OCI-LY3 (cell line): Measurements from ENCODE around the gene SNRPD2.

ENCODE experiments used
- H2AFZ ChIP-seq: fragments of 200-600, 300-600 bp; shearing (Covaris generic); 2 replicates; pipeline ENCODE4 v1.6.0; 2014; ENCODE audit warnings: antibody characterized with exemption, low read depth, low read length
- H3K27ac ChIP-seq: fragments of 200-600, 300-600 bp; sonication (generic); 2 replicates; pipeline ENCODE4 v1.5.1; 2014; ENCODE audit warnings: mild to moderate bottlenecking, low read length, moderate library complexity, mixed read lengths
- H3K27me3 ChIP-seq: fragments of 200-600, 300-600 bp; sonication (generic); 2 replicates; pipeline ENCODE4 v1.6.1; 2014; ENCODE audit warnings: low read depth, low read length, mixed read lengths
- H3K36me3 ChIP-seq: fragments of 200-600, 300-600 bp; sonication (generic); replicated peaks from 2 replicates; pipeline ENCODE3; 2014; ENCODE audit warnings: low read depth, low read length, mixed read lengths
- H3K4me1 ChIP-seq: fragments of 300-600, 200-600 bp; sonication (generic); 2 replicates; pipeline ENCODE4 v1.6.1; 2014; ENCODE audit warnings: low read length, mixed read lengths
- H3K4me2 ChIP-seq: fragments of 200-600, 300-600 bp; sonication (generic); 2 replicates; pipeline ENCODE4 v1.6.1; 2014; ENCODE audit warnings: low read length, mixed read lengths
- H3K4me3 ChIP-seq: fragments of 300-600, 200-600 bp; sonication (generic); 2 replicates; pipeline ENCODE4 v1.5.1; 2014; ENCODE audit warnings: antibody characterized with exemption, mild to moderate bottlenecking, low read length, moderate library complexity
- H3K79me2 ChIP-seq: fragments of 300-600, 200-600 bp; shearing (Covaris generic); 2 replicates; pipeline ENCODE4 v1.6.1; 2014; ENCODE audit warnings: mild to moderate bottlenecking, low read length, mixed read lengths
- H3K9ac ChIP-seq: fragments of 300-600, 200-600 bp; shearing (Covaris generic); 2 replicates; pipeline ENCODE4 v1.6.0; 2014; ENCODE audit warnings: mild to moderate bottlenecking, low read length, moderate library complexity
- H3K9me3 ChIP-seq: fragments of 200-600, 300-600 bp; shearing (Covaris generic); 2 replicates; pipeline ENCODE4 v1.6.1; 2014; ENCODE audit warnings: low read length, mixed read lengths; ENCODE audit not compliant: insufficient read depth
- H4K20me1 ChIP-seq: fragments of 200-600, 300-600 bp; sonication (generic); 2 replicates; pipeline ENCODE4 v1.6.1; 2016; ENCODE audit warnings: low read length, mixed read lengths; ENCODE audit not compliant: insufficient read depth
- CTCF ChIP-seq: fragments of 200-600, 300-600 bp; sonication (generic); IDR thresholded peaks from 2 replicates; pipeline ENCODE4 v1.5.1; 2014; ENCODE audit warnings: antibody characterized with exemption, low read length, low read depth
- EZH2phosphoT487 ChIP-seq: fragments of 200-600 bp; shearing (Covaris generic); IDR thresholded peaks from 2 replicates; pipeline ENCODE4 v1.6.1; 2018; ENCODE audit warnings: antibody characterized with exemption, mixed run types, low read depth

The SNRPD2 gene

GRCh38 chr19:45717983-45718650, 26.4 kb upstream of the SNRPD2 start:
- peak overlapping the region; percentile 61 for H3K4me2 ChIP-seq
- peaks cover 59% of the 10 kb centered on the region for H3K79me2 ChIP-seq
- no peaks in the 10 kb centered on the region for H3K9me3 ChIP-seq
- peak overlapping the region; percentile 78 for H3K27ac ChIP-seq
- H3K4me3 ChIP-seq, result peak overlapping the region; percentile 83
- H3K4me1 ChIP-seq, result peaks cover 17% of the 10 kb centered on the region
- H2AFZ ChIP-seq, result no peak overlapping the region
- H3K27me3 ChIP-seq, result no peaks in the 10 kb centered on the region
- no peak for TF ChIP-seq EZH2phosphoT487
- no peak for TF ChIP-seq CTCF
- no peaks in the 10 kb centered on the region for H4K20me1 ChIP-seq
- H3K9ac ChIP-seq, result peak overlapping the region; percentile 79
- peaks cover 18% of the 10 kb centered on the region for H3K36me3 ChIP-seq

- peak overlapping the region; percentile 83 for H3K4me3 ChIP-seq
- H3K27ac ChIP-seq, result peak overlapping the region; percentile 78
- peak overlapping the region; percentile 90 for H3K9ac ChIP-seq
- peak overlapping the region; percentile 18; the same call in 1 of the 2 replicates for H2AFZ ChIP-seq
- H3K4me2 ChIP-seq, result peak overlapping the region; percentile 86
- H3K79me2 ChIP-seq, result peaks cover 58% of the 10 kb centered on the region
- peaks cover 17% of the 10 kb centered on the region for H3K4me1 ChIP-seq
- H3K36me3 ChIP-seq, result peaks cover 24% of the 10 kb centered on the region
- TF ChIP-seq CTCF (peak; percentile 34), EZH2phosphoT487 (no peak)
- no peaks in the 10 kb centered on the region for H3K9me3 ChIP-seq
- H3K27me3 ChIP-seq, result no peaks in the 10 kb centered on the region
- no peaks in the 10 kb centered on the region for H4K20me1 ChIP-seq
Measured at GRCh38 chr19:45717131-45717982, 25.6 kb upstream of the SNRPD2 start.

- no peaks in the 10 kb centered on the region for H3K9me3 ChIP-seq
- H2AFZ ChIP-seq, result peak overlapping the region; percentile 18; the same call in 1 of the 2 replicates
- peaks cover 17% of the 10 kb centered on the region for H3K4me1 ChIP-seq
- H3K27me3 ChIP-seq, result no peaks in the 10 kb centered on the region
- peaks cover 58% of the 10 kb centered on the region for H3K79me2 ChIP-seq
- H3K4me3 ChIP-seq, result peak overlapping the region; percentile 83
- H3K9ac ChIP-seq, result peak overlapping the region; percentile 90
- peaks cover 27% of the 10 kb centered on the region for H3K36me3 ChIP-seq
- H4K20me1 ChIP-seq, result no peaks in the 10 kb centered on the region
- H3K27ac ChIP-seq, result peak overlapping the region; percentile 47
- peak overlapping the region; percentile 86 for H3K4me2 ChIP-seq
- TF ChIP-seq CTCF (no peak), EZH2phosphoT487 (no peak)
Measured at GRCh38 chr19:45716359-45717130, 24.8 kb upstream of the SNRPD2 start.
